ENCODE measurements around the gene PREX1. TPM values are rescaled to one million over a fixed set of nuclear protein-coding genes. Genes with fewer than 3 reads are reported as not detected.

The PREX1 gene
- total and polyA plus RNA-seq, 2 of the 4 experiments (the other 2 are of a cell fraction): 0.67 to 0.72 TPM

DNA sequence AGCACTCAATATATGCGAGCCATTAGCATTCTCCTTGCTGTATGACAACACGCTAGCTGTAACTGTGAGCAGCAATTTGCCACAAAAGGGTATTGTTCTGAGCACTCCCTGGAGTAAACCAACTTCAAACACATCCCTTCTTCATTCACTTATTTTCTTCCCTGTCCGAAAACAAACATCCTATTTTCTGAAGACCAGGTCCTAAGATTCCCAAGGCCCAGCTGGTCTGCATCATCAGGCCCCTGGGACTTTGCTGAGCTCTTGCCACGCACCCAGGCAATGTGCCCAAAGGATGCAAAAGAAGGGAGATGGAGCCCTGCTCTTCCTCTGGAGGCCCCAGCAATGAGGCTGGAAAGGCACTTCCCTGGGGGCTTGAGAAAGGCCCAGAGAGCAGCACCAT, 118.1 kb downstream of the PREX1 start:
- H3K4me3 ChIP-seq (ENCODE audit: insufficient read depth, low read depth, low read length): no peak overlapping the region
- POLR2A ChIA-PET (ENCODE audit: unreplicated experiment): no interaction called here
- no peak overlapping the region for H3K4me2 ChIP-seq (ENCODE audit: low read depth, low read length)
- H2BK20ac ChIP-seq (ENCODE audit: low read depth, low read length): no peak overlapping the region
- no peaks in the 10 kb centered on the region for H3K9me1 ChIP-seq (ENCODE audit: insufficient read depth, low read length)
- ATAC-seq (ENCODE audit: low read depth) (no peak), DNase-seq (no peak)
- intact Hi-C loops (cut with micrococcal nuclease) (no loop called here), in situ Hi-C loops (cut with MboI; ENCODE audit: low sequenced_read_pairs) (no loop called here), dilution Hi-C loops (cut with HindIII; ENCODE audit: low sequenced_read_pairs, unreplicated experiment) (no loop called here)
- H4K91ac ChIP-seq (ENCODE audit: insufficient read depth, low read depth, low read length): no peak overlapping the region
- no peaks in the 10 kb centered on the region; the same call in 1 of the 2 replicates for H4K20me1 ChIP-seq (ENCODE audit: insufficient read depth, low read length)
- H3K36me3 ChIP-seq (ENCODE audit: control insufficient read depth, insufficient read depth, low read length): no peaks in the 10 kb centered on the region
- no peak overlapping the region for H2AK9ac ChIP-seq (replicated peaks; ENCODE audit: low read depth, low read length, poor library complexity)
- no peak overlapping the region for H3K9ac ChIP-seq (ENCODE audit: low read depth, low read length)
- no peak overlapping the region for H3K4ac ChIP-seq (ENCODE audit: low read depth, low read length)
- H3K9me3 ChIP-seq (ENCODE audit: control insufficient read depth, insufficient read depth, low read length): no peaks in the 10 kb centered on the region
- H3K27ac ChIP-seq (ENCODE audit: insufficient read depth, low read length): no peak overlapping the region
- no peak overlapping the region for H2BK5ac ChIP-seq (ENCODE audit: low read depth, low read length, poor library complexity, severe bottlenecking)
- no peaks in the 10 kb centered on the region for H3K79me1 ChIP-seq (ENCODE audit: low read depth in 1 of 2, low read length in 2 of 2)
- no peak overlapping the region for H3K23ac ChIP-seq (ENCODE audit: low read depth, low read length)
- no peak overlapping the region for H4K5ac ChIP-seq (ENCODE audit: low read depth, low read length)
- no peaks in the 10 kb centered on the region; the same call in 1 of the 2 replicates for H3K27me3 ChIP-seq (ENCODE audit: control insufficient read depth, insufficient read depth, low read length)
- H2BK120ac ChIP-seq (ENCODE audit: low read depth, low read length): no peak overlapping the region
- no peaks in the 10 kb centered on the region; the same call in 1 of the 2 replicates for H3K4me1 ChIP-seq (ENCODE audit: control insufficient read depth, insufficient read depth, low read length)
- CTCF ChIA-PET: no interaction called here
- no peak overlapping the region for H2AFZ ChIP-seq (replicated peaks; ENCODE audit: low read length, poor library complexity)
- 60% methylated on average over 2 of the region's 4 CpGs; no CpG with 5 or more reads in 1 of the 2 experiments for WGBS, 2 experiments (ENCODE audit: extremely low coverage in 2 of 2, insufficient read length in 1 of 2)
- BruUV-seq (replicated peaks): no TSS peak
- no peak overlapping the region for H3K56ac ChIP-seq (ENCODE audit: extremely low read depth, insufficient read depth, low read length)
- H3K18ac ChIP-seq (ENCODE audit: low read depth, low read length): no peak overlapping the region
- no peak overlapping the region for H4K8ac ChIP-seq (ENCODE audit: low read depth in 2 of 2, low read length in 2 of 2)
- H2BK15ac ChIP-seq (ENCODE audit: low read depth, low read length): no peak overlapping the region
- no peak overlapping the region for H2AK5ac ChIP-seq (ENCODE audit: low read depth, low read length)
- H3K14ac ChIP-seq (replicated peaks; ENCODE audit: low read depth, low read length): no peak overlapping the region
- no peak for TF ChIP-seq CEBPB (IDR thresholded peaks at IDR 0.05; ENCODE audit: low read depth, low read length)
- TF ChIP-seq, protein P1, sequence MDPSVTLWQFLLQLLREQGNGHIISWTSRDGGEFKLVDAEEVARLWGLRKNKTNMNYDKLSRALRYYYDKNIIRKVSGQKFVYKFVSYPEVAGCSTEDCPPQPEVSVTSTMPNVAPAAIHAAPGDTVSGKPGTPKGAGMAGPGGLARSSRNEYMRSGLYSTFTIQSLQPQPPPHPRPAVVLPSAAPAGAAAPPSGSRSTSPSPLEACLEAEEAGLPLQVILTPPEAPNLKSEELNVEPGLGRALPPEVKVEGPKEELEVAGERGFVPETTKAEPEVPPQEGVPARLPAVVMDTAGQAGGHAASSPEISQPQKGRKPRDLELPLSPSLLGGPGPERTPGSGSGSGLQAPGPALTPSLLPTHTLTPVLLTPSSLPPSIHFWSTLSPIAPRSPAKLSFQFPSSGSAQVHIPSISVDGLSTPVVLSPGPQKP (IDR thresholded peaks at IDR 0.05; ENCODE audit: borderline replicate concordance, low read depth, low read length): no peak
- no peak for TF ChIP-seq USF2 (IDR thresholded peaks at IDR 0.05; ENCODE audit: low read depth, low read length)
- no peak for TF ChIP-seq SMC3 (IDR thresholded peaks at IDR 0.05; ENCODE audit: low read depth, low read length)
- no peak for TF ChIP-seq RAD21 (IDR thresholded peaks at IDR 0.05; ENCODE audit: low read length)
- TF ChIP-seq RCOR1 (IDR thresholded peaks at IDR 0.05; ENCODE audit: insufficient replicate concordance, low read length): no peak
- no peak for TF ChIP-seq MAZ (IDR thresholded peaks at IDR 0.05; ENCODE audit: borderline replicate concordance, low read depth, low read length)
- no peak for TF ChIP-seq BHLHE40 (IDR thresholded peaks at IDR 0.05; ENCODE audit: low read depth, low read length)
- TF ChIP-seq CTCF (conservative IDR thresholded peaks at IDR 0.05; ENCODE audit: low read depth, low read length): no peak
- TF ChIP-seq NFE2L2 (IDR thresholded peaks at IDR 0.05; ENCODE audit: low read depth, low read length): no peak
- no peak for TF ChIP-seq MXI1 (IDR thresholded peaks at IDR 0.05; ENCODE audit: borderline replicate concordance, low read depth, low read length)
- no peak for TF ChIP-seq CHD1 (IDR thresholded peaks at IDR 0.05; ENCODE audit: low read depth, low read length)
- no peak for TF ChIP-seq MAFK (IDR thresholded peaks at IDR 0.05; ENCODE audit: low read depth, low read length)
- TF ChIP-seq FOS (IDR thresholded peaks at IDR 0.05; ENCODE audit: low read depth, low read length): no peak
- TF ChIP-seq POLR2A (IDR thresholded peaks at IDR 0.05; ENCODE audit: low read depth, low read length): no peak
- no peak for TF ChIP-seq RFX5 (IDR thresholded peaks at IDR 0.05; ENCODE audit: low read depth, low read length)
